Mesothelial cell of epicardium (in vitro differentiated cells): ENCODE results near the gene TSGA10IP. TPM values are rescaled to one million over a fixed set of nuclear protein-coding genes. Genes with fewer than 3 reads are reported as not detected.

Experiments used
- DNase-seq, 2 experiments: peaks; one replicate each; pipeline ENCODE4 v3.0.0; 2021; ENCODE audit warnings: low spot score in 2 of 2; ENCODE audit not compliant: unreplicated experiment in 2 of 2
- H3K27ac Mint-ChIP-seq: 2 replicates; pipeline ENCODE4 v1.8.0; 2021; ENCODE audit warnings: mixed read lengths
- H3K27me3 Mint-ChIP-seq: 2 replicates; pipeline ENCODE4 v1.8.0; 2021; ENCODE audit warnings: low read depth, mixed read lengths
- H3K36me3 Mint-ChIP-seq: 2 replicates; pipeline ENCODE4 v1.8.0; 2021; ENCODE audit warnings: mixed read lengths
- H3K4me1 Mint-ChIP-seq: 2 replicates; pipeline ENCODE4 v1.8.0; 2021; ENCODE audit warnings: mixed read lengths
- H3K4me3 Mint-ChIP-seq: 2 replicates; pipeline ENCODE4 v1.8.0; 2021; ENCODE audit warnings: mild to moderate bottlenecking, moderate library complexity, mixed read lengths
- H3K9me3 Mint-ChIP-seq: 2 replicates; pipeline ENCODE4 v1.8.0; 2021; ENCODE audit warnings: mixed read lengths
- CTCF ChIP-seq: fragments of 200-600 bp; sonication (generic); IDR thresholded peaks from one replicate; pipeline ENCODE4 v1.5.0; 2021; ENCODE audit warnings: antibody characterized with exemption; ENCODE audit not compliant: unreplicated experiment
- total RNA-seq: library from RNA; stranded (reverse); gene quantifications from 3 replicates; pipeline ENCODE4 v1.2.1, GENCODE V29; 2021

Gene TSGA10IP
- total RNA-seq, 1 donor from 2014 or later = not detected

DNA sequence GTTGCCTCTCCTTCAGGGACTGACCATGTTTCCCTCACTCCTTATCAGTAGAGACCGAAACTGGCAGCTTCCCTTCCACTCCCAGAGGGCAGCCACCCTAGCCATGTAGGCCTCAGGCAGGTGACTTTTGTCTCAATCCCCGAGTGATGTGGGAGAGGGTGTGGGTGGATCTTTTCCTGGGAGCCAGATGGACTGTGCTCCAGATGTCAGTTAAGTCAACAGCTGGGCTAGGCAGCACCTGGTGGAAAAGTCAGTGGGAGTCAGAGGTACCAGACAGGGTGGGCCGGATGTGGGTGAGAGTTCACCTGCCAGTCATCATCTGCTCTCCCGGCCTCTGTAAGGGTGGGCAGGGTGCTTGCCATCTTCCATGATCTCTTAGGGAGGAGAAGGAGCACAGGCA, 58.9 kb downstream of the TSGA10IP start:
- Mint-ChIP-seq H3K36me3 (peaks cover 2% of the 10 kb centered on the region), H3K27me3 (no peaks in the 10 kb centered on the region), H3K9me3 (no peaks in the 10 kb centered on the region), H3K4me3 (peak overlapping the region; percentile 40), H3K4me1 (peaks cover 23% of the 10 kb centered on the region), H3K27ac (no peak overlapping the region)
- no peak for DNase-seq
- TF ChIP-seq CTCF = no peak

- Mint-ChIP-seq H3K27me3 (no peaks in the 10 kb centered on the region), H3K9me3 (no peaks in the 10 kb centered on the region), H3K4me3 (no peak overlapping the region), H3K4me1 (peaks cover 15% of the 10 kb centered on the region), H3K27ac (no peak overlapping the region), H3K36me3 (no peaks in the 10 kb centered on the region)
- no peak for DNase-seq
- TF ChIP-seq CTCF = no peak
These were observed 61.0 kb downstream of the TSGA10IP start for GRCh38 chr11:66006134-66006890.

DNA sequence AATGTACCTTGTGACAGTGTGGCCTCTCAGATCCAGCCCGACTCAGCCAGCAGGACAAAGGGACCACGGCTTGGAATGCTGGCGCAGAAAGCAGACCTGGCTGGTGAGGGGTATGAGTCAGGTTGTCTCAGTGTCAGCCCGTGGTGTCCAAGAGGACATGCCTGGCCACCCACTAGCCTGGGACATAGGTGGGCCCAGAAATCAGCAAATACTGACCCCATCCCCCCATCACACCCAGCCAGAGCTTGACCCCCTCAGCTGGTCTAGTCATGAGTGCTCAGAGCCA, 61.6 kb downstream of the TSGA10IP start:
- no peaks in the 10 kb centered on the region for H3K36me3 Mint-ChIP-seq
- H3K27ac Mint-ChIP-seq = no peak overlapping the region
- TF ChIP-seq CTCF = no peak
- no peaks in the 10 kb centered on the region for H3K9me3 Mint-ChIP-seq
- peaks cover 15% of the 10 kb centered on the region for H3K4me1 Mint-ChIP-seq
- H3K27me3 Mint-ChIP-seq = peaks cover 2% of the 10 kb centered on the region
- DNase-seq = no peak
- no peak overlapping the region for H3K4me3 Mint-ChIP-seq

- Mint-ChIP-seq H3K27me3 (peaks cover 2% of the 10 kb centered on the region), H3K4me3 (no peak overlapping the region), H3K4me1 (peaks cover 14% of the 10 kb centered on the region), H3K36me3 (no peaks in the 10 kb centered on the region), H3K9me3 (no peaks in the 10 kb centered on the region), H3K27ac (no peak overlapping the region)
- TF ChIP-seq CTCF = no peak
- no peak for DNase-seq
These were observed 61.9 kb downstream of the TSGA10IP start for GRCh38 chr11:66007201-66007634.

DNA sequence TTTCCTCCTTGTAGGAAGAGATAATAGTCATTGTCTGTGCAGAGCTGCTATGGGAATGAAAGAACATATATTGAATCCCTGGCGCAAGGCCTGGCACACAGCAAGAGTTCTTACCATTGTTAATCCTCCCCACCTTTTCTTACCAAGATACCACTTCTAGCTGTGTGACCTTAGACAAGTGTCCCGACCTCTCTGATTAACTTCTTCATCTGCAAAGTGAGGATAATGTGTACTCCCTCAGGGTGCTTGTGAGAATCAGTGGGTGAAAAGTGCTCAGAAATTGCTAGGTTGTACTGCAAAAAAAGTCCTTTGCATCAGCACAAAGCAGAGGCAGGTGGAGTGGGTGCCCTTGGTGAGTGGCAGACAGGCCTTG, 62.8 kb downstream of the TSGA10IP start:
- no peak for TF ChIP-seq CTCF
- Mint-ChIP-seq H3K4me1 (peaks cover 7% of the 10 kb centered on the region), H3K27me3 (peaks cover 2% of the 10 kb centered on the region), H3K27ac (no peak overlapping the region), H3K9me3 (no peaks in the 10 kb centered on the region), H3K4me3 (no peak overlapping the region), H3K36me3 (no peaks in the 10 kb centered on the region)
- DNase-seq = no peak
